ENCODE results near the gene CDK19.

GRCh38 chr6:110688661-110689268 is 126.5 kb downstream of the CDK19 start:
- no peak for TF ChIP-seq ATF3 (CRISPR knock-in tag; IDR thresholded peaks at IDR 0.05)
- no peak for TF ChIP-seq CTCF (CRISPR knock-in tag; IDR thresholded peaks at IDR 0.05)
- TF ChIP-seq MAX (IDR thresholded peaks at IDR 0.05) = no peak
- TF ChIP-seq RNF2 (conservative IDR thresholded peaks at IDR 0.05; ENCODE audit: low read depth) = no peak
- no peak for TF ChIP-seq ZNF24 (IDR thresholded peaks at IDR 0.05)
- TF ChIP-seq JUND (CRISPR knock-in tag; IDR thresholded peaks at IDR 0.05) = no peak
- TF ChIP-seq TRAFD1 (CRISPR knock-in tag; IDR thresholded peaks at IDR 0.05; ENCODE audit: borderline replicate concordance) = no peak

Data from HepG2 (cell line).